GM19463 (cell line): ENCODE results near the gene C1orf50.
"Not testable (repeated sequence)": the region's sequence is repeated elsewhere in the genome, so short reads cannot be mapped to it uniquely, and the experiment has no call there.

Source experiments
- ATAC-seq: cut with Tn5 transposase; IDR thresholded peaks from one replicate; pipeline ENCODE4 v1.9.1; 2021; ENCODE audit warnings: mild to moderate bottlenecking, moderate library complexity; ENCODE audit not compliant: unreplicated experiment

C1orf50 gene

DNA sequence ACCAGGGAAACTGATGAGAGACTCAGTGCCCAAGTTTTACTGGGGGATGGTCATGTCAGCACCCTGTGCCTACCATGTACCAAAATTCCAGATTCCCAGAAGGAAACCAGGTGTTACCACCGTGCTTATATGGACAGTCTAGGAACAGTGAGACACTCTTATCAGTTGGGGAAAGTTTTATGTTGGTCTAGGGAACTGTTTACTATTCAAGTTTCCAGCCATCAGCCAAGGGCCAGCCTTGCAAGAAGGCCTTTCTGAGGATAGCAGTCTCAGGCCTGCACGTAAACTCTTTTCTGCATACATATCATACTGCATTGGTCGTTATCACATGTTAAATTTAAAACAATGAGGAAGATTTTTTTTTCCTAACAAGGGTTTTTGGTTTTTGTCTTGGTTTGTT, 30.4 kb downstream of the C1orf50 start:
- no peak for ATAC-seq

GRCh38 chr1:42797979-42798378, 30.9 kb downstream of the C1orf50 start:
- no peak for ATAC-seq

DNA sequence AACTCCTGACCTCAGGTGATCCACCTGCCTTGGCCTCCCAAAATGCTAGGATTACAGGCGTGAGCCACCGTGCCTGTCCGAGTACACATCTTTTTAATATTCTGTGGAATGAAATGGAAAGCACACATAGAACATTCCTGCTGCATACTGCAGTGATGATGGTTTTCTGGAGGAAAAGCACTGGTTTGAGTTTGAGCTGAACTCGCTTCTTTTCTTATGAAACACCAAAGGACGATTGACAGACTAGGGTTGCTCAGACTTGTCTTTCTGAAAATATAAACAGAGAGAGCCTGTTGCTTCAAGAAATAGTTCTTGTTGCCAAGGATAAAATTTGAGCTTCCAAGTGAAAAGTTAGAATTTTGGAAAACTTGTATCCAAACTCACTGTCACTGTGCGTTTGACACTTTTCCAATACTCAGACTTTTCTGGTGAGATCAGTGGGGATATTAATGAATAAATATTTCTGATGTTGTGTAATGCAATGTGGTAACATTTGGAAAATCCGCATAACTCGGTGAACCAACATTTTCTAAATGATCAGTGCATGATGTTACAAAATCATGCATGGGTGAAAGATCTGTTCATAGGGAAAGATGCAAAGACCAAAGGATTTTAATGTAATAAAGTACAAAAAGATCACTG, 34.9 kb downstream of the C1orf50 start:
- no peak for ATAC-seq

DNA sequence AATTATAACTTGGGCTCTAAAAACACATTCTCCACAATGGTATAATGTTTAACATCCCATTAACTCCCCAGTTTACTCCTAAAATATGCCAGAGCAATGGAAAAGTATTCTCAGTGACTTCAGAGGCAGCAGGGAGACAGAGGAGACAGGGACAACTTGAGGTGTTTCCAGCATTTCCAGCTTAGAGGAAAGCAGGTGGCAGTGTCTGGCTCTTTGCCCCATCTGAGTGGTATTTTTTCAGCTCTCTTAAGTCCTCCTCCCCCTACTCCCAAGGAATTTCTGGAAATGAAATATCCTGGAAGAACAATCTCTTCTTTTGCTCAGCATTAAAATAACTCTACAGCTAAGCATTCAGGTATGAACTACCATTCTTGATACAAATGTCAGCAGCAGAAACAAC, 39.1 kb downstream of the C1orf50 start:
- no peak for ATAC-seq

- no peak for ATAC-seq
Measured at GRCh38 chr1:42806593-42806992, 39.5 kb downstream of the C1orf50 start.

DNA sequence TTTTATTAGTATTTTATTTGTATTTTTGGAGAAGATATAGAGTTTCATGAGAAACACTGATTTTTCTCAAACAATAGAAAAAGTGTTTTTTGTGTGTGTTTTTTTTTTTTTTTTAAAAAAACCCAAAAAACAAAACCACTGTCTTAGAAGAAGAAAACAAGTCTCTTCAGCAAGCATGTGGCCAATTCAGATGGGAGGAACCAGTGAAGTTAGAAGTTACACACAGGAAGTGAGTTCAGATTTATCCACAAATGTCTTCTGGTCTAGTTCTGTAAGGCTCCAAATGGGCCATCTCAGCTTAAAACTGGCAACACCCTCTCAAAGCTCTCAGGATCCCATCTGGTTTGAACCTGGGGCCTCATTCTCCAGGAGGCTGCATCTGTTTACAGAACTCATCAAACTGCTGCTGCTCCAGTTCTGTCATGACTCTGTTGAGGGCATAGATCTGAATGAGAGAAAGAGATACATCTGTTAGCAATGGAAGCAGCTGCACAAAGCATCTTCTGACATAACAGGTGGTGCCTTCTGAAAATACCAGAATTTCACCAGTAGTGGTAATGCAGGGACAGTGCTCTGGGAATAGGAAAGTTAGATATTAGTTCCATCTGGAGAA, 40.1 kb downstream of the C1orf50 start:
- ATAC-seq = no peak

DNA sequence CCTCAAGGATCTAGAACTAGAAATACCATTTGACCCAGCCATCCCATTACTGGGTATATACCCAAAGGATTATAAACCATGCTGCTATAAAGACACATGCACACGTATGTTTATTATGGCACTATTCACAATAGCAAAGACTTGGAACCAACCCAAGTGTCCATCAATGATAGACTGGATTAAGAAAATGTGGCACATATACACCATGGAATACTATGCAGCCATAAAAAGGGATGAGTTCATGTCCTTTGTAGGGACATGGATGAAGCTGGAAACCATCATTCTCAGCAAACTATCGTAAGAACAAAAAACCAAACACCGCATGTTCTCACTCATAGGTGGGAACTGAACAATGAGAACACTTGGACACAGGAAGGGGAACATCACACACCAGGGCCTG, 47.8 kb downstream of the C1orf50 start:
- not testable (repeated sequence) for ATAC-seq

GRCh38 chr1:42815941-42816584, 49.0 kb downstream of the C1orf50 start:
- no peak for ATAC-seq

DNA sequence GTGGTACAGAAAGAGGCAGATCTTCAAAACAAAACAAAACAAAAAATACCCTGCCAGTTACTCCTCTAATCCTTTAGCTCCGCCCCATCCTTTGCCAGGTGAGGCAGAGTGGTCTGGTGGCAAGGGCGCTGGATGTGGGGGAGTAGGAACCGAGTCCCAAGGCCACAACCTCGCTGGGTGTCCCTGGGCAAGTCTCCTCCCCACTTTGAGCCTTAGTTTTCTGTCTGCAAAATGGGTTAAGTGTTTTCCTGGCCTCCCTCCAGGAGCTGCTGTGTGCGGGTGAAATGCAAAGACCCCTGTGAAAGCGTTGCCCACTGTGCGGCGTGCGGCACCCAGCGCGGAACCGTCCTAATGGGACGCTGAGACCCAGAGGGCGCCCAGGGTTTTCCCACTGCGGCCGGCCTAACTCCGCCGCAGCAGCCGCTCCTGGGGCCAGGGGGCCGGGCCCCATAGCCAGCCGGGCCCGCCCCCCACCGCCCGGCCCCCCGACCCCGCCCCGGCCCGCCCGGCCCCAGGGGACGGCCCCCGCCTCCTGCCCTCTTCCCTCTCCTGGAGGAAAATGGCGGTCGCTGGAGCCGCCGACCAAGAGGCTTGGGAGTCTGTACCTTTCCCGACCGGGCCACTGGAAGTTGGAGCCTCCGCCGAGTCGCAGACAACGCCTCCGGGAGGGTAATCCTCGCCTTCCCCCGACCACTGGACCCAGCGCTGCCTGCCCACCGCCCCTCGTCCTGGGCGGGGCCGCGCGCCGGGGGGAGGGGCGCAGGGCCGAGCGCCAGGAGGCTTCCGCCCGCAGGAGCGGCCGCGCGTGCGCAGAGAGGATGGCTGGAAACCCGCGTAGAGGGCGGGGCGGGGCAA, 49.8 kb downstream of the C1orf50 start, which contains the start of the genes ERMAP and SVBP:
Gene ERMAP (plus strand): TSS at position 538 of the 855 bp plus-strand sequence. CDS start 13,327 bp downstream, outside the sequence.
Gene SVBP (minus strand): TSS at position 813 of the 855 bp plus-strand sequence. CDS start 853 bp downstream, outside the sequence.
- peak; percentile 81 for ATAC-seq

GRCh38 chr1:42817440-42817767, 50.4 kb downstream of the C1orf50 start:
- ATAC-seq = no peak

DNA sequence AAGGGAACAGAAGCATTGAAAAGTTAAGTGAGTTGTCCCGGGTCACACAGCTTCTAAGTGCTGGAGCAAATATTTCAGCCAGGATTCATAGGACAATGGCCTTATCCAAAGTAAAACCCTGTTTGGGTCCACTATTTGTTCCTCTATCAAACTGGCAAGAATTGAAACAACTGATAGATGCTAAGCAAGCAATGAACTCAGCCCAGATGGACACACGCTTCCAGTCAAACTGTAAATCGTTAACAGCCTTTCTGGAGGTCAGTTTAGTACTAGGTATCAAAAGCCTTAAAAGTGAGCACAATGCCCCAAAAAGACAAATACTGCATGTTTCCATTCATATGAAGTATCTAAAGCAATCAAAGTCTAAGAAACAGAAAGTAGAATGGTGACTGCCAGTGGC, 50.9 kb downstream of the C1orf50 start:
- no peak for ATAC-seq

DNA sequence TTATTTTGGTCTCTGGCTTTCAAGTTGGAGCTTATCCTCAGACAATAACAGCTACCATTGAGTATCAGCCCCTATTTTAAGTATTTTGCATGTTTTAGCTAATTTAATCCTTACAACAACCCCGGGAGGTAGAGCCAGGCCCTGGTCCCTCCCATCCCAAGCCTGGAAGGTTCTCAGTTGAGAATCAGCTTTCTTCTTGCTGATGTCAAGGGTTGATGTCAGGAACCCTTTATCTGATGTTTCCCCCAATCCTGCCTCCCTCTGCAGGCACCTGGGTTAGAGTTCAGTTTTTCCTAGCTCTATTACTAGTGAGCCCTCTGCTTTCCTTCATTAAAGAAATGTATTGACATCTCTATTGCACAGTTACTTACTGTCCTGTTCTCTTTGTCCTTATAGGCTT, 53.8 kb downstream of the C1orf50 start:
- ATAC-seq = no peak

DNA sequence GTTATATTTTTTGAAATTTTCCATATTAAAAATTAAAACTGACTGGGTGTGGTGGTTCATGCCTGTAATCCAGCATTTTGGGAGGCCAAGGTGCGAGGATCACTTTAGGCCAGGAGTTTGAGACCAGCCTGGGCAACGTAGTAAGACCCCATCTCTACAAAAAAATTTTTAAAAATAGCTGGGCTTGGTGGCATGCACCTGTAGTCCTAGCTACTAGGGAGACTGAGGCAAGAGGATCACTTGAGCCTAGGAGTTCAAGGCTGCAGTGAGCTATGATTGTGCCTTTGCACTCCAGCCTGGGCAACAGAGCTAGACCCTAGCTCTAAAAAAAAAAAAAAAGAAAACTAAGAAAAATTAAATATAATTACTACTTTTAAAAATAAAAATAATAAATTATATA, 54.6 kb downstream of the C1orf50 start:
- ATAC-seq = no peak

- ATAC-seq = no peak
Measured at GRCh38 chr1:42822800-42823392, 55.8 kb downstream of the C1orf50 start.

GRCh38 chr1:42824481-42825035, 57.5 kb downstream of the C1orf50 start:
- ATAC-seq = no peak

- no peak for ATAC-seq
Measured at GRCh38 chr1:42825036-42825851, 58.2 kb downstream of the C1orf50 start.
